HepG2 (cell line): ENCODE data around the gene RUFY2. TPM values are rescaled to one million over a fixed set of nuclear protein-coding genes. Genes with fewer than 3 reads are reported as not detected.

Experiments used
- CBFB ChIP-seq: sonication (generic); formaldehyde crosslinking; IDR thresholded peaks from 2 replicates; pipeline ENCODE4 v1.4.0; 2020; ENCODE audit warnings: missing genetic modification reagents
- CBX5 ChIP-seq: sonication (generic); formaldehyde crosslinking; IDR thresholded peaks from 2 replicates; pipeline ENCODE4 v1.4.0; 2020; ENCODE audit warnings: missing genetic modification reagents, borderline replicate concordance
- CHD2 ChIP-seq: IDR thresholded peaks from 2 replicates; pipeline ENCODE4 v1.6.1; 2011; ENCODE audit warnings: low read depth, low read length, improper control_type of control experiment
- EP300 ChIP-seq, 3 experiments: sonication (generic) in 1 of 3; formaldehyde crosslinking in 1 of 3; IDR thresholded peaks; 2 replicates each; pipeline versions ENCODE4 v1.5.1 to v1.6.1; 2011 to 2020; ENCODE audit warnings: low read depth in 2 of 3, low read length in 2 of 3, borderline replicate concordance in 1 of 3, improper control_type of control experiment in 1 of 3, mild to moderate bottlenecking in 1 of 3, missing genetic modification reagents in 1 of 3, moderate library complexity in 1 of 3
- KLF13 ChIP-seq: sonication (generic); formaldehyde crosslinking; IDR thresholded peaks from 2 replicates; pipeline ENCODE4 v1.4.0; 2020; ENCODE audit warnings: mild to moderate bottlenecking, missing genetic modification reagents
- MTA1 ChIP-seq: sonication (generic); formaldehyde crosslinking; IDR thresholded peaks from 2 replicates; pipeline ENCODE4 v1.4.0; 2020; ENCODE audit warnings: missing genetic modification reagents, mild to moderate bottlenecking, borderline replicate concordance
- NPAS2 ChIP-seq: sonication (generic); formaldehyde crosslinking; IDR thresholded peaks from 2 replicates; pipeline ENCODE4 v1.8.0; 2022; ENCODE audit warnings: mild to moderate bottlenecking, missing genetic modification reagents, borderline replicate concordance
- PCBP2 ChIP-seq: fragments of 200-400 bp; formaldehyde crosslinking; optimal IDR thresholded peaks from 2 replicates; pipeline ENCODE3; 2018; ENCODE audit warnings: low read length, low read depth; ENCODE audit not compliant: poor library complexity, severe bottlenecking
- RFX3 ChIP-seq: IDR thresholded peaks from 2 replicates; pipeline ENCODE4 v1.6.1; 2016; ENCODE audit warnings: missing biosample characterization, missing genetic modification reagents
- SALL1 ChIP-seq: sonication (generic); formaldehyde crosslinking; IDR thresholded peaks from 2 replicates; pipeline ENCODE4 v1.8.0; 2022; ENCODE audit warnings: mild to moderate bottlenecking, missing genetic modification reagents
- SMAD3 ChIP-seq: sonication (generic); formaldehyde crosslinking; IDR thresholded peaks from 2 replicates; pipeline ENCODE4 v1.4.0; 2020; ENCODE audit warnings: missing genetic modification reagents
- SMARCC2 ChIP-seq: fragments of 450-650 bp; IDR thresholded peaks from 2 replicates; pipeline ENCODE4 v1.6.1; 2017; ENCODE audit warnings: antibody characterized with exemption, mild to moderate bottlenecking
- SOX13 ChIP-seq, 3 experiments: fragments of 450-650 bp in 1 of 3; sonication (generic) in 1 of 3; formaldehyde crosslinking in 1 of 3; IDR thresholded peaks in 2 of 3; conservative IDR thresholded peaks in 1 of 3; 2 replicates each; pipeline versions ENCODE4 v1.5.0 to v1.6.1; 2016 to 2020; ENCODE audit warnings: antibody characterized with exemption in 1 of 3, mild to moderate bottlenecking in 1 of 3, missing compliant biosample characterization in 1 of 3, missing genetic modification reagents in 1 of 3, moderate library complexity in 1 of 3
- SOX5 ChIP-seq: IDR thresholded peaks from 2 replicates; pipeline ENCODE4 v1.6.1; 2016; ENCODE audit warnings: borderline replicate concordance
- TAF15 ChIP-seq: fragments of 200-400 bp; formaldehyde crosslinking; IDR thresholded peaks from one replicate; pipeline ENCODE4 v1.6.1; 2018; ENCODE audit warnings: mild to moderate bottlenecking, low read depth, low read length; ENCODE audit not compliant: poor library complexity, severe bottlenecking
- TBP ChIP-seq: sonication (generic); formaldehyde crosslinking; IDR thresholded peaks from 2 replicates; pipeline ENCODE4 v1.5.0; 2020; ENCODE audit warnings: missing genetic modification reagents
- ZNF253 ChIP-seq: sonication (generic); formaldehyde crosslinking; IDR thresholded peaks from 2 replicates; pipeline ENCODE4 v1.8.0; 2022; ENCODE audit warnings: mild to moderate bottlenecking, missing genetic modification reagents, borderline replicate concordance
- ZNF776 ChIP-seq: sonication (generic); formaldehyde crosslinking; IDR thresholded peaks from 2 replicates; pipeline ENCODE4 v1.4.0; 2020; ENCODE audit warnings: mild to moderate bottlenecking, missing genetic modification reagents
- ZSCAN20 ChIP-seq: sonication (generic); formaldehyde crosslinking; IDR thresholded peaks from 2 replicates; pipeline ENCODE4 v1.4.0; 2020; ENCODE audit warnings: missing genetic modification reagents, mild to moderate bottlenecking, borderline replicate concordance
- polyA plus RNA-seq, 8 experiments: library from polyadenylated mRNA; depleted of rRNA in 3 of 8; stranded (reverse) in 7 of 8; unstranded in 1 of 8; fragments of >200 nt; fragmentation: Illumina TruSeq in 4 of 8; extraction: Trizol in 4 of 8; gene quantifications; 2 replicates each; pipeline versions ENCODE4 v1.2.1 to v1.2.3, GENCODE V29; 2011 to 2016; ENCODE audit warnings: low read depth in 4 of 8, missing spikeins in 1 of 8, mixed read lengths in 1 of 8; ENCODE audit not compliant: insufficient read depth in 1 of 8
- total RNA-seq, 5 experiments: library from RNA; depleted of rRNA; stranded (reverse); fragments of >200 nt; fragmentation: Illumina TruSeq; extraction: Trizol; gene quantifications; 2 replicates each; pipeline ENCODE4 v1.2.3, GENCODE V29; 2016; ENCODE audit warnings: low read depth in 1 of 5
- TF ChIP-seq, protein P1 (sequence below): sonication (generic); formaldehyde crosslinking; IDR thresholded peaks from 2 replicates; pipeline ENCODE4 v1.8.0; 2022; ENCODE audit warnings: missing genetic modification reagents, mild to moderate bottlenecking, inconsistent platforms, borderline replicate concordance
- TF ChIP-seq, protein P2 (sequence below): sonication (generic); formaldehyde crosslinking; IDR thresholded peaks from 2 replicates; pipeline ENCODE4 v1.5.0; 2020; ENCODE audit warnings: missing genetic modification reagents, mild to moderate bottlenecking, borderline replicate concordance
- TF ChIP-seq, protein P3 (sequence below): IDR thresholded peaks from 2 replicates; pipeline ENCODE4 v1.6.1; 2016
- TF ChIP-seq, protein P4 (sequence below): sonication (generic); formaldehyde crosslinking; conservative IDR thresholded peaks from 2 replicates; pipeline ENCODE4 v1.8.0; 2022; ENCODE audit warnings: missing genetic modification reagents
- TF ChIP-seq, protein P5 (sequence below): sonication (generic); formaldehyde crosslinking; IDR thresholded peaks from 2 replicates; pipeline ENCODE4 v1.4.0; 2020; ENCODE audit warnings: missing genetic modification reagents

Gene RUFY2
- total and polyA plus RNA-seq, 2 of the 13 experiments (the other 11 are each of a cell fraction or from before 2014, with no cell fraction given), result 10.1 to 16.1 TPM

DNA sequence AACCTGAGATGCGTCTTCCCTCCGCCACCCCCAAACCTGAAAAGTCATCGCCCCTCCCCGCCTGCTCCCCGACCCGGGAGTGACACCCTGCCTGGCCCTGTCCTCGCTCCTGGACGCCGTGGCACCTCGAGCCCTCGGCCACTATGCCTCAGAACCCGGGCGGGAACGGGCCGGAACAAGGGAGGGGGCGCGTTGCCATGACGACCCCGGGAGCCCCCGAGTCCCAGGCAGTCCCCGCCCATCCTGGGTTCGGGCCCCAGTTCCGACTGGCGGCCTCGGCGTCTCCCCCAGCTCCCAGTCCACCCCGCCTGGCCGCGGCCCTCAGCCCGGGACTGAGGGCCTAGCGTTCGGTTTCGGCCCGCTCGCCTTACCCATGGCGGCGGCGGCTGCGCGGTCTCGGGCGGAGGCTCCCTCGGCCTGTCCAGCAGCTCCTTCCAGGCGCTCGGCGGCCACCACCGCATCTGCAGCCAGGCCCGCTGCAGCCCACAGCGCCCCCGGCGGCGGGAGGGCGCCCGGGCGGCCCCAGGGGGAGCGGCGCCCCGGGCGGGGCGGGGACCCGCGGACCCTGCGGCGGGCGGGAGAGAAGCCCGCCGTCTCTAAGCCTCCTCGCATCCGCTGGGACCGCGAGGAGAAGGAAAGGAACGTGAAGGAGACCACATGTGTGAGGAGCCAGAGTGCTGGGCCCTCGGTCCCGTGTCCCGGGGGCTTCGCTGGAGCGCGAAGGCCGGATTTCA, at the start of gene RUFY2 (continued):
- TF ChIP-seq, protein P1, sequence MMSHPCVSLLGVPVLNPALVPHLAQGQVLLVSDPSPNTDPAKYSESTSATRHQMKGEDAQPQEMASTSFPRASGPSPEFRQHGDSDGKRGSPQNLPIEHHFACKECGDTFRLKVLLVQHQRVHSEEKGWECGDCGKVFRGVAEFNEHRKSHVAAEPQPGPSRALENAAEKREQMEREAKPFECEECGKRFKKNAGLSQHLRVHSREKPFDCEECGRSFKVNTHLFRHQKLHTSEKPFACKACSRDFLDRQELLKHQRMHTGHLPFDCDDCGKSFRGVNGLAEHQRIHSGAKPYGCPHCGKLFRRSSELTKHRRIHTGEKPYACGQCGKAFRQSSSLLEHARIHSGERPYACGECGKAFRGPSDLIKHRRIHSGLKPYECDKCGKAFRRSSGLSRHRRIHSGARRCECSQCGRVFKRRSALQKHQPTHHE (CRISPR knock-in tag), result no peak
- TF ChIP-seq SOX5 (CRISPR knock-in tag) (no peak), ZSCAN20 (no peak), MTA1 (CRISPR knock-in tag) (0 out of 2 replicates have a peak, but pooled peaks have one; percentile 20), RFX3 (CRISPR knock-in tag) (peak; percentile 91), SMAD3 (CRISPR knock-in tag) (no peak), TBP (no peak), TAF15 (no peak), SOX13 (IDR thresholded peaks at IDR 0.05) (no peak), SOX13 (CRISPR knock-in tag; conservative IDR thresholded peaks at IDR 0.05 in 1 of 2, IDR thresholded peaks at IDR 0.05 in 1 of 2) (peak in 1 of 2 experiments; percentile 3; a peak in 1 of 4 replicates), SMARCC2 (no peak), PCBP2 (no peak), CHD2 (0 out of 2 replicates have a peak, but pooled peaks have one; percentile 9), CBX5 (no peak), SALL1 (CRISPR knock-in tag) (peak; percentile 66), NPAS2 (CRISPR knock-in tag) (no peak), CBFB (peak; percentile 9; the same call in 1 of the 2 replicates), KLF13 (CRISPR knock-in tag) (no peak), ZNF776 (CRISPR knock-in tag) (peak; percentile 97), ZNF253 (CRISPR knock-in tag) (no peak), EP300 (IDR thresholded peaks at IDR 0.05; ENCODE audit: low read depth in 2 of 2, low read length in 2 of 2) (no peak), EP300 (CRISPR knock-in tag; IDR thresholded peaks at IDR 0.05; ENCODE audit: borderline replicate concordance) (no peak)
- TF ChIP-seq, protein P2, sequence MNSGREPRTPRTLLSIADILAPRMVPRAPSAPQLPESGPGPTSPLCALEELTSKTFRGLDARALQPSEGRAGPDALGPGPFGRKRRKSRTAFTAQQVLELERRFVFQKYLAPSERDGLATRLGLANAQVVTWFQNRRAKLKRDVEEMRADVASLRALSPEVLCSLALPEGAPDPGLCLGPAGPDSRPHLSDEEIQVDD (CRISPR knock-in tag), result no peak
- TF ChIP-seq, protein P3, sequence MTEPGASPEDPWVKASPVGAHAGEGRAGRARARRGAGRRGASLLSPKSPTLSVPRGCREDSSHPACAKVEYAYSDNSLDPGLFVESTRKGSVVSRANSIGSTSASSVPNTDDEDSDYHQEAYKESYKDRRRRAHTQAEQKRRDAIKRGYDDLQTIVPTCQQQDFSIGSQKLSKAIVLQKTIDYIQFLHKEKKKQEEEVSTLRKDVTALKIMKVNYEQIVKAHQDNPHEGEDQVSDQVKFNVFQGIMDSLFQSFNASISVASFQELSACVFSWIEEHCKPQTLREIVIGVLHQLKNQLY, result no peak; the same call in 1 of the 2 replicates
- TF ChIP-seq, protein P4, sequence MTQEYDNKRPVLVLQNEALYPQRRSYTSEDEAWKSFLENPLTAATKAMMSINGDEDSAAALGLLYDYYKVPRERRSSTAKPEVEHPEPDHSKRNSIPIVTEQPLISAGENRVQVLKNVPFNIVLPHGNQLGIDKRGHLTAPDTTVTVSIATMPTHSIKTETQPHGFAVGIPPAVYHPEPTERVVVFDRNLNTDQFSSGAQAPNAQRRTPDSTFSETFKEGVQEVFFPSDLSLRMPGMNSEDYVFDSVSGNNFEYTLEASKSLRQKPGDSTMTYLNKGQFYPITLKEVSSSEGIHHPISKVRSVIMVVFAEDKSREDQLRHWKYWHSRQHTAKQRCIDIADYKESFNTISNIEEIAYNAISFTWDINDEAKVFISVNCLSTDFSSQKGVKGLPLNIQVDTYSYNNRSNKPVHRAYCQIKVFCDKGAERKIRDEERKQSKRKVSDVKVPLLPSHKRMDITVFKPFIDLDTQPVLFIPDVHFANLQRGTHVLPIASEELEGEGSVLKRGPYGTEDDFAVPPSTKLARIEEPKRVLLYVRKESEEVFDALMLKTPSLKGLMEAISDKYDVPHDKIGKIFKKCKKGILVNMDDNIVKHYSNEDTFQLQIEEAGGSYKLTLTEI, result no peak
- TF ChIP-seq, protein P5, sequence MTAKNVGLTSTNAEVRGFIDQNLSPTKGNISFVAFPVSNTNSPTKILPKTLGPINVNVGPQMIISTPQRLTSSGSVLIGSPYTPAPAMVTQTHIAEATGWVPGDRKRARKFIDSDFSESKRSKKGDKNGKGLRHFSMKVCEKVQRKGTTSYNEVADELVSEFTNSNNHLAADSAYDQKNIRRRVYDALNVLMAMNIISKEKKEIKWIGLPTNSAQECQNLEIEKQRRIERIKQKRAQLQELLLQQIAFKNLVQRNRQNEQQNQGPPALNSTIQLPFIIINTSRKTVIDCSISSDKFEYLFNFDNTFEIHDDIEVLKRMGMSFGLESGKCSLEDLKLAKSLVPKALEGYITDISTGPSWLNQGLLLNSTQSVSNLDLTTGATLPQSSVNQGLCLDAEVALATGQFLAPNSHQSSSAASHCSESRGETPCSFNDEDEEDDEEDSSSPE, result 0 out of 2 replicates have a peak, but pooled peaks have one; percentile 27
